Measurements from ENCODE around the gene LYRM2. TPM values are rescaled to one million over a fixed set of nuclear protein-coding genes. Genes with fewer than 3 reads are reported as not detected.

The LYRM2 gene
- total RNA-seq, result 9.4 TPM

DNA sequence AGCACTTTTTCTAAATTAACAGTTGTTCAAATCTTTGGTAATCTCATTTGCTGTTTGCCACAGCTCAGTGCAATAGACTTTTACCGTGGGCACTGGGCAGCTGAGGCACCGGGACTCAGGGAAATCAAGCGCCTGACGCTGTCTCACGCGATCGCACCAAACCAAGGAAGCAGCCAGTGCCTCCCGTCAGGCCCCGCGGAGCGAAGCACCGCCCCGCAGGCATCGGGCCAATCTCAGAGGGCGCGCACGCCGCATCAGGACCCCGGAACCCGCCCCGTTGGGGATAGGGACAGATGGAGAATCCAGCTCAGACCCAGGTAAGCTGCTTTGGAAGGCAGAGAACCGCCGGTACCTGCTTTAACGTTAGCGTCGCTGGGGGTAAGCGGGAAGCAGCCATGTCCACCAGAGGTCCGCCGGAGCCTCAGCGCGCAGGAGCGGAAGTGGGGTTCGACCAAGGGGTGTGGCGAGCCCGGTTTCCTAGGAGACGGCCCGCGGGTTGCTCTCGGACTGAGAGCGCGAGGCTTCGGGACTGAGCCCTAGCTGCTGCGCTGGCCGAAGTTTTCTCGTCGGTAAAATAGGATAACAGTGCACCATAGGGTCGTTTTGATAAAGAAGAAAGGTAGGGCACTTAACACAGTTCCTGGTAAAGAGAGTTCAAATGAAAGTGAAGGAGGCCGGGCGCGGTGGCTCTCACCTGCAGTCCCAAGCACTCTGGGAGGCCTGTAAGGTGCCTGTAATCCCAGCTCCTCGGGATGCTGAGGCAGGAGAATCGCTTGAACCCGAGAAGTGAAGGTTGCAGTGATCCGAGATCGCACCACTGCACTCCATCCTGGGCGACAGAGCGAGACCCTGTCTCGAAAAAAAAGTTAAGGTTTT, at the start of gene LYRM2:
Gene LYRM2 (minus strand): TSS at position 428 of the 876 bp plus-strand sequence. CDS start 31 bp downstream, at position 397.
- H3K27me3 ChIP-seq (ENCODE audit: control insufficient read depth in 3 of 3, insufficient read depth in 3 of 3, low read length in 3 of 3), result no peaks in the 10 kb centered on the region
- H3K9ac ChIP-seq (ENCODE audit: low read depth in 1 of 3, low read length in 3 of 3), result peak within 1 kb of the TSS; percentile 90 to 96 (median 91)
- H3K4me3 ChIP-seq (ENCODE audit: low read length in 3 of 3), result peak within 1 kb of the TSS; percentile 95 to 97 (median 95)
- peak within 1 kb of the TSS; percentile 98 for H3K27ac ChIP-seq (ENCODE audit: low read depth, low read length)
- no peaks in the 10 kb centered on the region for H3K9me3 ChIP-seq (ENCODE audit: control insufficient read depth in 3 of 3, low read length in 3 of 3)
- H3K36me3 ChIP-seq (ENCODE audit: control insufficient read depth in 3 of 3, insufficient read depth in 3 of 3, low read length in 3 of 3), result peaks cover 8 to 25% (median 20%) of the 10 kb centered on the region in 3 donors
- H3K4me1 ChIP-seq (ENCODE audit: control insufficient read depth in 3 of 3, insufficient read depth in 3 of 3, low read length in 3 of 3), result peaks cover 11 to 15% (median 11%) of the 10 kb centered on the region in 3 donors

- Histone ChIP-seq H3K9ac (ENCODE audit: low read depth in 1 of 3, low read length in 3 of 3) (no peak overlapping the region), H3K4me1 (ENCODE audit: control insufficient read depth in 3 of 3, insufficient read depth in 3 of 3, low read length in 3 of 3) (peaks cover 0 to 4% (median 0%) of the 10 kb centered on the region in 3 donors), H3K36me3 (ENCODE audit: control insufficient read depth in 3 of 3, insufficient read depth in 3 of 3, low read length in 3 of 3) (peaks cover 47 to 91% (median 69%) of the 10 kb centered on the region in 3 donors), H3K9me3 (ENCODE audit: control insufficient read depth in 3 of 3, low read length in 3 of 3) (no peaks in the 10 kb centered on the region), H3K4me3 (ENCODE audit: low read length in 3 of 3) (no peak overlapping the region), H3K27me3 (ENCODE audit: control insufficient read depth in 3 of 3, insufficient read depth in 3 of 3, low read length in 3 of 3) (no peaks in the 10 kb centered on the region), H3K27ac (ENCODE audit: low read depth, low read length) (no peak overlapping the region)
These were observed 49.8 kb upstream of the LYRM2 start for GRCh38 chr6:89688328-89688727.

- Histone ChIP-seq H3K27me3 (ENCODE audit: control insufficient read depth in 3 of 3, insufficient read depth in 3 of 3, low read length in 3 of 3) (no peaks in the 10 kb centered on the region), H3K27ac (ENCODE audit: low read depth, low read length) (no peak overlapping the region), H3K4me3 (ENCODE audit: low read length in 3 of 3) (no peak overlapping the region), H3K9ac (ENCODE audit: low read depth in 1 of 3, low read length in 3 of 3) (no peak overlapping the region), H3K9me3 (ENCODE audit: control insufficient read depth in 3 of 3, low read length in 3 of 3) (no peaks in the 10 kb centered on the region), H3K4me1 (ENCODE audit: control insufficient read depth in 3 of 3, insufficient read depth in 3 of 3, low read length in 3 of 3) (peaks cover 6 to 11% (median 6%) of the 10 kb centered on the region in 3 donors), H3K36me3 (ENCODE audit: control insufficient read depth in 3 of 3, insufficient read depth in 3 of 3, low read length in 3 of 3) (peaks cover 39 to 79% (median 61%) of the 10 kb centered on the region in 3 donors)
These were observed 46.8 kb upstream of the LYRM2 start for GRCh38 chr6:89685311-89685710.

DNA sequence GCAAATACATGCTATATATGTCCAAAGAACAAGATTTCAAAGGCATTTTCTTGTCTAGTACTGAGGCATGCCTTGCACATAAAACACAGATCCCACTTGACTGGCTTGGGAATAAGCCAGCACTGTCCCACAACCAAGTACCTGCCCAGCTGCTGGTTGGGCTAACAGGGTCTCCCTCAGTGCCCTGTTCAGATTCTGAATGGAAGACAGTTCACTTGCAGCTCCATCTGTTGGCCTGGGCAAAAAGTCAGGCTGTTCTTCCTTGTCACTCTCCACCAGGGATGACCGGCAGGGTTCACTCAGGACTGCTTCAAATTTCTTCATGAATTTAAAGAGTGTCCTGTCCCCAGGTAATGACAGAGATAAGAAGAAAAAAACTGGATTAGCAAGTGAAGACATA, 44.4 kb upstream of the LYRM2 start:
- Histone ChIP-seq H3K4me3 (ENCODE audit: low read length in 3 of 3) (no peak overlapping the region), H3K27me3 (ENCODE audit: control insufficient read depth in 3 of 3, insufficient read depth in 3 of 3, low read length in 3 of 3) (no peaks in the 10 kb centered on the region), H3K36me3 (ENCODE audit: control insufficient read depth in 3 of 3, insufficient read depth in 3 of 3, low read length in 3 of 3) (peaks cover 50 to 75% (median 65%) of the 10 kb centered on the region in 3 donors), H3K9me3 (ENCODE audit: control insufficient read depth in 3 of 3, low read length in 3 of 3) (no peaks in the 10 kb centered on the region), H3K27ac (ENCODE audit: low read depth, low read length) (no peak overlapping the region), H3K4me1 (ENCODE audit: control insufficient read depth in 3 of 3, insufficient read depth in 3 of 3, low read length in 3 of 3) (peaks cover 3 to 21% (median 8%) of the 10 kb centered on the region in 3 donors), H3K9ac (ENCODE audit: low read depth in 1 of 3, low read length in 3 of 3) (peak overlapping the region in 1 of 3 donors; percentile 7)

- no peak overlapping the region for H3K27ac ChIP-seq (ENCODE audit: low read depth, low read length)
- peaks cover 7 to 26% (median 14%) of the 10 kb centered on the region in 3 donors for H3K4me1 ChIP-seq (ENCODE audit: control insufficient read depth in 3 of 3, insufficient read depth in 3 of 3, low read length in 3 of 3)
- H3K36me3 ChIP-seq (ENCODE audit: control insufficient read depth in 3 of 3, insufficient read depth in 3 of 3, low read length in 3 of 3), result peaks cover 49 to 73% (median 65%) of the 10 kb centered on the region in 3 donors
- no peaks in the 10 kb centered on the region for H3K9me3 ChIP-seq (ENCODE audit: control insufficient read depth in 3 of 3, low read length in 3 of 3)
- H3K4me3 ChIP-seq (ENCODE audit: low read length in 3 of 3), result no peak overlapping the region
- no peak overlapping the region for H3K9ac ChIP-seq (ENCODE audit: low read depth in 1 of 3, low read length in 3 of 3)
- no peaks in the 10 kb centered on the region for H3K27me3 ChIP-seq (ENCODE audit: control insufficient read depth in 3 of 3, insufficient read depth in 3 of 3, low read length in 3 of 3)
These were observed 43.5 kb upstream of the LYRM2 start for GRCh38 chr6:89681983-89682564.

DNA sequence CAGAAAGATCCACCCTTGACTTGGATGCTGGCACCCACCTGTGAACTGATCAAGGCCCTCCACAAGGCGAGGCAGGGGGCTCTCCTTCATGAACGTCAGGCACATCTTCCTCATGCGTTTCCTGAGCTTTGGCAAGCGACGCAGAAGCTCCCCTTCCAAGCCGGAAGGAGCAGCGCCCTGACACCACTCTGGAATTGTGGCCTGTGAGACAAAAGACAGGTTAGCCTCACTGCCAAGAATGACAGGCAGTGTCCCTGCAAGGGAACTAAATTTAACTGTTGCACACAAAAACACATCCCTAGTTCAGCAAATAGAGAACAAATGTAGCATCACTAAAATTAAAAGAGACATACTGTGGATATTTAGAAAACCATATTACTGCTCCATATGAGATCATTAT, 42.0 kb upstream of the LYRM2 start:
- peaks cover 39 to 68% (median 57%) of the 10 kb centered on the region in 3 donors for H3K36me3 ChIP-seq (ENCODE audit: control insufficient read depth in 3 of 3, insufficient read depth in 3 of 3, low read length in 3 of 3)
- no peaks in the 10 kb centered on the region for H3K27me3 ChIP-seq (ENCODE audit: control insufficient read depth in 3 of 3, insufficient read depth in 3 of 3, low read length in 3 of 3)
- peak overlapping the region; percentile 63 for H3K27ac ChIP-seq (ENCODE audit: low read depth, low read length)
- H3K4me1 ChIP-seq (ENCODE audit: control insufficient read depth in 3 of 3, insufficient read depth in 3 of 3, low read length in 3 of 3), result peaks cover 20 to 39% (median 27%) of the 10 kb centered on the region in 3 donors
- peak overlapping the region in 2 of 3 donors; percentile 32 to 74 for H3K9ac ChIP-seq (ENCODE audit: low read depth in 1 of 3, low read length in 3 of 3)
- peak overlapping the region in 2 of 3 donors; percentile 32 to 63 for H3K4me3 ChIP-seq (ENCODE audit: low read length in 3 of 3)
- no peaks in the 10 kb centered on the region for H3K9me3 ChIP-seq (ENCODE audit: control insufficient read depth in 3 of 3, low read length in 3 of 3)

DNA sequence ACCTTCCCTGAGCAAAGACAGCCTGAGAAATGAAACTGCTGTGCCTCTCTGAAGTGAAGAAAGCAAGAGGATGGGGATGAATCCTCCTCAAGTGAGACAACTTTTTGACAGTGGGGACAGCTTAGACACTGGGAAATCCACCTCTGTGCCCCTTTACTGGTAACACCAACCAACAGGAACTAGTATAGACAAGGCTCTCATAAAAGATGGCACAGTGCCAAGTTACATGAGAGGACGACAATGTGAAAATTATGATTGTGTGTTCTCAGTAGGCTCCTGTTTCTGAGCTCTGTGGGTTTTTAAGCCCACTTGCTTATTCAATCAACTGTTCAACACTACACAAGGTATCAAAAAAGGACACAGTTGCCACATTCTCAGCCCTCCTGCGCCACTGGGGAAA, 41.6 kb upstream of the LYRM2 start:
- H3K9ac ChIP-seq (ENCODE audit: low read depth in 1 of 3, low read length in 3 of 3), result peak overlapping the region in 2 of 3 donors; percentile 32 to 74
- H3K36me3 ChIP-seq (ENCODE audit: control insufficient read depth in 3 of 3, insufficient read depth in 3 of 3, low read length in 3 of 3), result peaks cover 39 to 68% (median 57%) of the 10 kb centered on the region in 3 donors
- no peaks in the 10 kb centered on the region for H3K27me3 ChIP-seq (ENCODE audit: control insufficient read depth in 3 of 3, insufficient read depth in 3 of 3, low read length in 3 of 3)
- H3K9me3 ChIP-seq (ENCODE audit: control insufficient read depth in 3 of 3, low read length in 3 of 3), result no peaks in the 10 kb centered on the region
- H3K4me1 ChIP-seq (ENCODE audit: control insufficient read depth in 3 of 3, insufficient read depth in 3 of 3, low read length in 3 of 3), result peaks cover 24 to 43% (median 31%) of the 10 kb centered on the region in 3 donors
- H3K4me3 ChIP-seq (ENCODE audit: low read length in 3 of 3), result peak overlapping the region in 2 of 3 donors; percentile 32 to 63
- H3K27ac ChIP-seq (ENCODE audit: low read depth, low read length), result peak overlapping the region; percentile 63

- H3K36me3 ChIP-seq (ENCODE audit: control insufficient read depth in 3 of 3, insufficient read depth in 3 of 3, low read length in 3 of 3), result peaks cover 38 to 68% (median 57%) of the 10 kb centered on the region in 3 donors
- H3K4me1 ChIP-seq (ENCODE audit: control insufficient read depth in 3 of 3, insufficient read depth in 3 of 3, low read length in 3 of 3), result peaks cover 26 to 49% (median 35%) of the 10 kb centered on the region in 3 donors
- peak overlapping the region in 1 of 3 donors; percentile 63 for H3K4me3 ChIP-seq (ENCODE audit: low read length in 3 of 3)
- H3K9me3 ChIP-seq (ENCODE audit: control insufficient read depth in 3 of 3, low read length in 3 of 3), result no peaks in the 10 kb centered on the region
- peak overlapping the region in 1 of 3 donors; percentile 74 for H3K9ac ChIP-seq (ENCODE audit: low read depth in 1 of 3, low read length in 3 of 3)
- no peak overlapping the region for H3K27ac ChIP-seq (ENCODE audit: low read depth, low read length)
- no peaks in the 10 kb centered on the region for H3K27me3 ChIP-seq (ENCODE audit: control insufficient read depth in 3 of 3, insufficient read depth in 3 of 3, low read length in 3 of 3)
These were observed 40.9 kb upstream of the LYRM2 start for GRCh38 chr6:89679215-89680120.

DNA sequence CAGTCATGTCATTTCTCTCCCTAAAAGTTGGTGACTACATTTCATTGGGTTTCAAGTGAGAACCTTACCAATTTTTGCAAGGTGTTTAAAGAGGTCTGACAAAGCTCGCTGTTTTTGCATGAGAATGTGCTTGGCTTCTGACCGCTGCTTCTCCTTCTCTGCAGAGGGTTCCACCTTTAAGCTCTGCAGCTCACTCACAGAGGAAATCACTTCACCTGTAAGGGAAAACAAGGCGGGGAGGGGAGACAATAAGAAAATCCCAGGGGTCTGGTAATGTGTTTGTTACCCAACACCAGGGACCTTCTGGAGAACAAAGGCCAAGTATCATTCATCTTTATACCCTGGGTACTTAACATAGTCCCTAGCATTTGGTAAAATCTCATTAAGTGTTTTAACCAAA, 40.0 kb upstream of the LYRM2 start:
- Histone ChIP-seq H3K27ac (ENCODE audit: low read depth, low read length) (no peak overlapping the region), H3K4me1 (ENCODE audit: control insufficient read depth in 3 of 3, insufficient read depth in 3 of 3, low read length in 3 of 3) (peaks cover 26 to 53% (median 35%) of the 10 kb centered on the region in 3 donors), H3K27me3 (ENCODE audit: control insufficient read depth in 3 of 3, insufficient read depth in 3 of 3, low read length in 3 of 3) (no peaks in the 10 kb centered on the region), H3K4me3 (ENCODE audit: low read length in 3 of 3) (no peak overlapping the region), H3K36me3 (ENCODE audit: control insufficient read depth in 3 of 3, insufficient read depth in 3 of 3, low read length in 3 of 3) (peaks cover 39 to 68% (median 59%) of the 10 kb centered on the region in 3 donors), H3K9ac (ENCODE audit: low read depth in 1 of 3, low read length in 3 of 3) (no peak overlapping the region), H3K9me3 (ENCODE audit: control insufficient read depth in 3 of 3, low read length in 3 of 3) (no peaks in the 10 kb centered on the region)

Data from skeletal muscle tissue (tissue), 4 donors.